ENCODE results near the gene ARL8B. TPM values are rescaled to one million over a fixed set of nuclear protein-coding genes. Genes with fewer than 3 reads are reported as not detected.
"Not testable (repeated sequence)": the region's sequence is repeated elsewhere in the genome, so short reads cannot be mapped to it uniquely, and the experiment has no call there.

The ARL8B gene
- total RNA-seq, 3 donors from 2014 or later (not counting 1 experiment from before 2014, with no cell fraction given), result 43.3 to 52.7 (median 48.9) TPM

DNA sequence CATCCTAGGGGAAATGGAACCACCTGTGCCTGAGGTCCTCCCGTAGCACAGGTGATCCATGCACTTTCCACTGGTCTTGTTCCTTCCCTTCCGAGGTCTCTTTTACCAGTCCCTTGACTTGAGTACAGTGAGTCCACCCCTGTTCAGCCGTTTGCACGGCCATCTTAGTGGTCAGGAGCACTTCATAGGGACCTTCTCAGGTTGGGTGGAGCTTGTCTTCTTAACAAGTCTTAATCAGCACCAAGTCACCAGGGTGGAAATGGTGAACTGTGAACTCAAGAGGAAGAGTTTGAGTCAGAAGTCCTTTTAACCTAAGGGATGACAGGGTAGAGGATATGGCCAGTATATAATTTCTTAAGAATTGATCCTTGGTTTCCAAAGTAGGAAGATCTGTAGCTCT lies 21.4 kb downstream of the ARL8B start:
- no peaks in the 10 kb centered on the region for H3K9me3 ChIP-seq (ENCODE audit: control insufficient read depth, insufficient read depth, low read length)
- H3K4me1 Mint-ChIP-seq, result peaks cover 84 to 93% of the 10 kb centered on the region in 2 donors
- H3K4me3 Mint-ChIP-seq, result no peak overlapping the region
- TF ChIP-seq, protein P1, sequence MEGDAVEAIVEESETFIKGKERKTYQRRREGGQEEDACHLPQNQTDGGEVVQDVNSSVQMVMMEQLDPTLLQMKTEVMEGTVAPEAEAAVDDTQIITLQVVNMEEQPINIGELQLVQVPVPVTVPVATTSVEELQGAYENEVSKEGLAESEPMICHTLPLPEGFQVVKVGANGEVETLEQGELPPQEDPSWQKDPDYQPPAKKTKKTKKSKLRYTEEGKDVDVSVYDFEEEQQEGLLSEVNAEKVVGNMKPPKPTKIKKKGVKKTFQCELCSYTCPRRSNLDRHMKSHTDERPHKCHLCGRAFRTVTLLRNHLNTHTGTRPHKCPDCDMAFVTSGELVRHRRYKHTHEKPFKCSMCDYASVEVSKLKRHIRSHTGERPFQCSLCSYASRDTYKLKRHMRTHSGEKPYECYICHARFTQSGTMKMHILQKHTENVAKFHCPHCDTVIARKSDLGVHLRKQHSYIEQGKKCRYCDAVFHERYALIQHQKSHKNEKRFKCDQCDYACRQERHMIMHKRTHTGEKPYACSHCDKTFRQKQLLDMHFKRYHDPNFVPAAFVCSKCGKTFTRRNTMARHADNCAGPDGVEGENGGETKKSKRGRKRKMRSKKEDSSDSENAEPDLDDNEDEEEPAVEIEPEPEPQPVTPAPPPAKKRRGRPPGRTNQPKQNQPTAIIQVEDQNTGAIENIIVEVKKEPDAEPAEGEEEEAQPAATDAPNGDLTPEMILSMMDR (IDR thresholded peaks at IDR 0.05), result no peak
- no peaks in the 10 kb centered on the region for H3K27me3 Mint-ChIP-seq (ENCODE audit: low read depth in 2 of 2)
- H3K4me3 ChIP-seq (ENCODE audit: low read length), result no peak overlapping the region
- peaks cover 16% of the 10 kb centered on the region for H3K36me3 Mint-ChIP-seq
- ATAC-seq (no peak), DNase-seq (no peak)
- no peak overlapping the region for H3K27ac Mint-ChIP-seq
- H3K9me3 Mint-ChIP-seq, result peaks cover 0 to 4% of the 10 kb centered on the region in 2 donors
- H3K27me3 ChIP-seq (ENCODE audit: control insufficient read depth, insufficient read depth, low read length), result no peaks in the 10 kb centered on the region
- H3K36me3 ChIP-seq (ENCODE audit: control insufficient read depth, insufficient read depth, low read length), result no peaks in the 10 kb centered on the region
- no peak overlapping the region for H3K27ac ChIP-seq (ENCODE audit: low read length)
- WGBS (ENCODE audit: insufficient coverage), result 97% methylated on average over 4 of the region's 4 CpGs
- intact Hi-C loops (cut with micrococcal nuclease), result no loop called here
- H3K4me1 ChIP-seq (ENCODE audit: control insufficient read depth, insufficient read depth, low read length), result peaks cover 4% of the 10 kb centered on the region

DNA sequence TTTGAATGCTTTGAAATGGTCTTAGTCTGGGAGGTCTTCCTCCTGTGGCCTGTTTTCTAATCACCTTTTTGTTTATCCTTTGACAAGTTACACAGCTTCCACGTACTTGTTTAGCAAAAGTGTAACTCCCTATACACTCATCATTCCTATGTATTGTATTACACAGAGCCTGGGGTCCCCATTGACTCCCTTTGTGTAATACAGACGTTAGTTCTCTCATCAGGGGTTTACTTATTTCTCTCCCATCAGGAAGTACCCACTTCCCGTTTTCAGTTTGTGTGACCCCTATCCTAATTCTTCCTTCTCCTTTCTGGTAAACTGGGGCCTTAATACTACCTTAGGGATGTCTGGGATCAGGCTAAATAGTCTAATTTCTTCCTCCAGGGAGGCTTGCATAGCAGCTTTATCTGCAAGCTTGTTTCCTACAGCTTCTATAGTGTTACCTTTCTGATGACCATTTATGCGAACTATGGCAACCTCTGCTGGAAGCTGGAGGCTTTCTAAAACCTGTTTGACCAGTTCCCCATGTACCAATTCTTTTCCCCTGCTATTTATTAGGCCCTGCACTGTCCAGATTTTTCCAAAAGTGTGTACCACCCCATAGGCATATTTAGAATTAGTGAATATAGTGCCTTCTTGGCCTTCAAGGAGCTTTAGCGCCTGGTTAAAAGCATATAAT lies 22.4 kb downstream of the ARL8B start:
- Mint-ChIP-seq H3K9me3 (peaks cover 0 to 4% of the 10 kb centered on the region in 2 donors), H3K4me1 (peaks cover 84 to 93% of the 10 kb centered on the region in 2 donors), H3K36me3 (peaks cover 16% of the 10 kb centered on the region), H3K27ac (peak overlapping the region; percentile 2 to 19), H3K27me3 (ENCODE audit: low read depth in 2 of 2) (no peaks in the 10 kb centered on the region), H3K4me3 (no peak overlapping the region)
- H3K4me1 ChIP-seq (ENCODE audit: control insufficient read depth, insufficient read depth, low read length), result peaks cover 4% of the 10 kb centered on the region
- TF ChIP-seq, protein P1 (IDR thresholded peaks at IDR 0.05), result no peak
- intact Hi-C loops (cut with micrococcal nuclease), result no loop called here
- H3K27me3 ChIP-seq (ENCODE audit: control insufficient read depth, insufficient read depth, low read length), result no peaks in the 10 kb centered on the region
- DNase-seq, result no peak
- no peak for ATAC-seq
- H3K27ac ChIP-seq (ENCODE audit: low read length), result no peak overlapping the region
- WGBS (ENCODE audit: insufficient coverage), result 80% methylated on average over 5 of the region's 5 CpGs
- no peak overlapping the region for H3K4me3 ChIP-seq (ENCODE audit: low read length)
- H3K9me3 ChIP-seq (ENCODE audit: control insufficient read depth, insufficient read depth, low read length), result no peaks in the 10 kb centered on the region
- no peaks in the 10 kb centered on the region for H3K36me3 ChIP-seq (ENCODE audit: control insufficient read depth, insufficient read depth, low read length)

DNA sequence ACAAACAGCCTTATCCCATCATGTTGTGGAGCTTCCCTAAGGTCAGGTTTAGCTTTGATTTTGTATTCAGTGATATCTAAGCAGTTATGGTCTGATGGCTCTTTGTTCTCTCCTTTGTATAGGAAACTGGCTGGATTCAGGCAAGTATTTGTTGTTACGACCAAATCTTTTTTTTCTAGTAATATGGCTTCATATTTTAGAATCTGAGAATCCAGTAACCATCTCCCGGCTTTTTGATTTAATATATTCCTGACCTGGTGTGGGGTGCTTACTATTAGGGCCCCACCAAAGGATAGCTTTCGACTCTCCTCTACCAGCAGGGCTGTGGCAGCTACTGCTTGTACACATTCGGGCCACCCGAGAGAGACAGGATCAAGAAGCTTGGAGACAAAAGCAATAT lies 23.0 kb downstream of the ARL8B start:
- Mint-ChIP-seq H3K27ac (peak overlapping the region; percentile 2 to 19), H3K36me3 (peaks cover 16% of the 10 kb centered on the region), H3K4me1 (peaks cover 84 to 93% of the 10 kb centered on the region in 2 donors), H3K27me3 (ENCODE audit: low read depth in 2 of 2) (no peaks in the 10 kb centered on the region), H3K9me3 (peaks cover 0 to 4% of the 10 kb centered on the region in 2 donors), H3K4me3 (no peak overlapping the region)
- H3K27ac ChIP-seq (ENCODE audit: low read length), result no peak overlapping the region
- H3K9me3 ChIP-seq (ENCODE audit: control insufficient read depth, insufficient read depth, low read length), result no peaks in the 10 kb centered on the region
- TF ChIP-seq, protein P1 (IDR thresholded peaks at IDR 0.05), result no peak
- intact Hi-C loops (cut with micrococcal nuclease), result no loop called here
- peaks cover 4% of the 10 kb centered on the region for H3K4me1 ChIP-seq (ENCODE audit: control insufficient read depth, insufficient read depth, low read length)
- DNase-seq (no peak), ATAC-seq (no peak)
- no peak overlapping the region for H3K4me3 ChIP-seq (ENCODE audit: low read length)
- no peaks in the 10 kb centered on the region for H3K36me3 ChIP-seq (ENCODE audit: control insufficient read depth, insufficient read depth, low read length)
- no peaks in the 10 kb centered on the region for H3K27me3 ChIP-seq (ENCODE audit: control insufficient read depth, insufficient read depth, low read length)
- 100% methylated on average over 4 of the region's 5 CpGs for WGBS (ENCODE audit: insufficient coverage)

DNA sequence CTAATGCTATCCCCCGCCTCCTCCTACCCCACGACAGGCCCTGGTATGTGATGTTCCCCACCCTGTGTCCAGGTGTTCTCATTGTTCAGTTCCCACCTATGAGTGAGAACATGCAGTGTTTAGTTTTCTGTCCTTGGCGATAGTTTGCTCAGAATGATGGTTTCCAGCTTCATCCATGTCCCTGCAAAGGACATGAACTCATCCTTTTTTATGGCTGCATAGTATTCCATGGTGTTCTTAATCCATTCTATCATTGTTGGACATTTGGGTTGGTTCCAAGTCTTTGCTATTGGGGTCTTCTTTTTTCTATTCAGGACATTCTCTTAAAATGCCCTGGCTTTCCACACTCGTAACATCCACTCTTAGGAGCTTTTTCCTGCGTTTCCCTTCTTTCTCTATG lies 25.1 kb downstream of the ARL8B start:
- H3K9me3 ChIP-seq (ENCODE audit: control insufficient read depth, insufficient read depth, low read length); H3K36me3 ChIP-seq (ENCODE audit: control insufficient read depth, insufficient read depth, low read length); intact Hi-C loops (cut with micrococcal nuclease); H3K4me3 Mint-ChIP-seq; H3K9me3 Mint-ChIP-seq; H3K4me3 ChIP-seq (ENCODE audit: low read length); DNase-seq; H3K4me1 ChIP-seq (ENCODE audit: control insufficient read depth, insufficient read depth, low read length); ATAC-seq; H3K27me3 Mint-ChIP-seq (ENCODE audit: low read depth in 2 of 2); H3K27ac ChIP-seq (ENCODE audit: low read length); H3K27me3 ChIP-seq (ENCODE audit: control insufficient read depth, insufficient read depth, low read length): not testable (repeated sequence)
- Mint-ChIP-seq H3K4me1 (peaks cover 72 to 88% of the 10 kb centered on the region in 2 donors), H3K36me3 (peaks cover 16% of the 10 kb centered on the region), H3K27ac (peak overlapping the region in 1 of 2 donors; percentile 3)
- WGBS (ENCODE audit: insufficient coverage), result 97% methylated on average over 5 of the region's 5 CpGs

Data from natural killer cell (primary cell).